SK-N-SH treated with all-trans-retinoic acid at 6 μM for 48 hours (cell line): Measurements from ENCODE around the gene F8A2.
"Not testable (repeated sequence)": the region's sequence is repeated elsewhere in the genome, so short reads cannot be mapped to it uniquely, and the experiment has no call there.

Experiments
- ATAC-seq: fragments of 200-7000 bp; cut with Tn5 transposase; 3 replicates; pipeline ENCODE4 v1.9.1; 2020; ENCODE audit warnings: mild to moderate bottlenecking, moderate library complexity
- BACH2 ChIP-seq: fragments of 250-450 bp; sonication (Bioruptor Pico); IDR thresholded peaks from 2 replicates; pipeline ENCODE4 v1.9.0; 2021; ENCODE audit warnings: mild to moderate bottlenecking, borderline replicate concordance
- GLIS3 ChIP-seq: fragments of 250-450 bp; sonication (Bioruptor Pico); IDR thresholded peaks from 2 replicates; pipeline ENCODE4 v1.5.0; 2020; ENCODE audit warnings: mild to moderate bottlenecking, moderate library complexity
- RARB ChIP-seq: fragments of 250-450 bp; sonication (Bioruptor Pico); IDR thresholded peaks from 2 replicates; pipeline ENCODE4 v1.8.0; 2021; ENCODE audit warnings: mild to moderate bottlenecking, moderate library complexity
- TCF4 ChIP-seq: fragments of 250-450 bp; sonication (Bioruptor Pico); IDR thresholded peaks from 2 replicates; pipeline ENCODE4 v1.8.0; 2021; ENCODE audit warnings: mild to moderate bottlenecking, moderate library complexity, borderline replicate concordance
- ZNF70 ChIP-seq: fragments of 450-650 bp; formaldehyde crosslinking; IDR thresholded peaks from 2 replicates; pipeline ENCODE4 v1.5.0; 2020; ENCODE audit warnings: mild to moderate bottlenecking, moderate library complexity
- ZNF8 ChIP-seq: fragments of 450-650 bp; formaldehyde crosslinking; IDR thresholded peaks from 2 replicates; pipeline ENCODE4 v1.5.0; 2020; ENCODE audit warnings: mild to moderate bottlenecking, moderate library complexity
- TF ChIP-seq, protein P1 (sequence below): fragments of 250-450 bp; sonication (Bioruptor Pico); IDR thresholded peaks from 2 replicates; pipeline ENCODE4 v1.5.1; 2020; ENCODE audit warnings: low read depth, mild to moderate bottlenecking, moderate library complexity
- TF ChIP-seq, protein P2 (sequence below): fragments of 250-450 bp; sonication (Bioruptor Pico); IDR thresholded peaks from 2 replicates; pipeline ENCODE4 v1.5.0; 2020; ENCODE audit warnings: mild to moderate bottlenecking, moderate library complexity
- TF ChIP-seq, protein P3 (sequence below): fragments of 250-450 bp; sonication (Bioruptor Pico); IDR thresholded peaks from 2 replicates; pipeline ENCODE4 v1.8.0; 2021; ENCODE audit warnings: low read depth, mild to moderate bottlenecking, moderate library complexity, borderline replicate concordance
- TF ChIP-seq, protein P4 (sequence below): fragments of 250-450 bp; sonication (Bioruptor Pico); IDR thresholded peaks from 2 replicates; pipeline ENCODE4 v1.8.0; 2020; ENCODE audit warnings: mild to moderate bottlenecking, moderate library complexity, borderline replicate concordance

Gene F8A2

DNA sequence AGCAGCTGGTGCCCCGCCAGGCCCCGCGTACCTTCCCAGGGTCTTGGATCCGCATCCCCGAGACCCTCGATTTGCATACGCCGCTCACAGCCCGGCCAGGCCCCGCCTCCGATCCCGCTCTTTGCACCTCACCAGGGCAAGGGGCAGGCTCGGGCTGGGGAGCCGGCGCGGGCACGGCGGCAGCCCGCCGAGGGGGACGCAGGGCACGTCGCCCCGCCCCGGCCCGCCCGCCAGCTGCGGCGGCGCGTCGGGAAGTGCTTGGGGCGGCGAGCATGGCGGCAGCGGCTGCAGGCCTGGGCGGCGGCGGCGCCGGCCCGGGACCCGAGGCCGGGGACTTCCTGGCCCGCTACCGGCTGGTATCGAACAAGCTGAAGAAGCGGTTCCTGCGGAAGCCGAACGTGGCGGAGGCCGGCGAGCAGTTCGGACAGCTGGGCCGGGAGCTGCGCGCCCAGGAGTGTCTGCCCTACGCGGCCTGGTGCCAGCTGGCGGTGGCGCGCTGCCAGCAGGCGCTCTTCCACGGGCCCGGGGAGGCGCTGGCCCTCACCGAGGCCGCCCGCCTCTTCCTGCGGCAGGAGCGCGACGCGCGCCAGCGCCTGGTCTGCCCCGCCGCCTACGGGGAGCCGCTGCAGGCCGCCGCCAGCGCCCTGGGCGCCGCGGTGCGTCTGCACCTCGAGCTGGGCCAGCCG lies at the start of gene F8A2:
F8A2 (plus strand) TSS at position 253 of the 686 bp plus-strand sequence; CDS start at position 273, 20 bp downstream.
- peak; percentile 89 for ATAC-seq

DNA sequence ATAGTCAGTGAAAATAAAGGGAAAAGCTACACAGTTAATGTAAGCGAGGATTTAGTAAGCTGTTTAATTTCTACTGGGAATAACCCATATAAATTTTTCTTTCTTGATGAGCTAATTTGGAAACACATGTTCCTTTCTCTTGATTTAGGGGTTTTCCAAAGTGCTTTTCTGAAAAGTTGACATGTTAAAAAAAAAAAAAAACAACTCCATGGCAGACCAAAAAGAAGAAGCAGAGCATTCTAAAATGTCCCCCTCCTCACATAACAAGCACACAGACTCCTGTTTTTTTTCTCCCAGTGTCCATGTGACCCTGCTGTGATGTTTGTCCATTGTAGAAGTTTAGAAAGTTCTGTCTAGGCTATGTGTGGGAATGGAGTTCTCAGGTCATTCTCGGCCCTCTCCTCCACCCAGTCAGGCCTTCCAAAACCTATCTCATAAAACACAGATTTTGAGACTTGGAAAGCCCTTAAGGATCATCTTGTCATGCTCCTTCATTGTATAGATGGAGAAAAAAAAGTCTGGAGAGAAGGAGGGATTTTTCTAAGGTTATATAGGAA lies 48.3 kb upstream of the F8A2 start:
- ATAC-seq = no peak
- no peak for TF ChIP-seq ZNF70 (CRISPR knock-in tag)
- no peak for TF ChIP-seq BACH2 (CRISPR knock-in tag)
- TF ChIP-seq, all 23 proteins: peak for 0

DNA sequence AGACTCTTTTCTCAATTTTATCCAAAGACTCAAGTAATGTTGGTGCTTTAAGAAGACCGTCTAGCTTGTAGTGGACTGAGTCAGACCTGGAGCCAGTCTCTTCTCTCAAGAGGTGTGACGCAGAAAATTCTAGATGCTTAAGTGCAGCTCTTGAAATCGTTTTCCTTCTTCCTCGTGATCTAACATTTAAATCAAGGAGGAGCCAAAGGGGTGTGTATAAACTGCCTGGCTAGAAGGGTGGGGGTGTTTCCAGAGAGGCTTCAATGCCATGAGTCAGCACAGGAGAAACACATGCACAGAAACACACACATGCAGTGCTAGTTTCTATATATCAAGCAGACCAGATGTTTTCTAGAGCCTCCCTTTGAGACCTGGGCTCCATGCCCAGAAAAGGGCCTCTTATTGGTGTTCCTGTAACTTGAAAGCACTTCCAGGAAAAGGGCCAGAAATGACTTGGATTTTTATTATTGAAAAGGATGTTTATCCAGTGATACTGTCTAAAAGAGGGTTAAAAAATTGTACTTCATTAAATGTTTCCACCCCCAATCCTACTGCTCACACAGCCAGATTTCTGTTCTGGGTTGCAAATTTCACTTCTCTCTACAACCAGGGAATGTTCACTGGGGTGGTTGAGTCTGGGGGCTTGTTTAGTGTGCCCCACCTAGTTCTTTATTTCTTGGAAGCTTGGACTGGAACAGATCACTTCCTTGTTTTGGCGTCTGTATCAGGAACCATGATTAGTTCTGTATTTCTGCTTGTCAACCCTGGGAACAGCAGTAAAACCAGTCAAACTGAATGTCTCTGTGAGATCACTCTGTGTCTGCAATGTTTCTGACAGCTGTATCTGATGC lies 47.2 kb upstream of the F8A2 start, which contains the start of gene CLIC2:
CLIC2 (minus strand) TSS at position 129 of the 851 bp plus-strand sequence. CDS start 187 bp downstream, outside the sequence.
- TF ChIP-seq, protein P1, sequence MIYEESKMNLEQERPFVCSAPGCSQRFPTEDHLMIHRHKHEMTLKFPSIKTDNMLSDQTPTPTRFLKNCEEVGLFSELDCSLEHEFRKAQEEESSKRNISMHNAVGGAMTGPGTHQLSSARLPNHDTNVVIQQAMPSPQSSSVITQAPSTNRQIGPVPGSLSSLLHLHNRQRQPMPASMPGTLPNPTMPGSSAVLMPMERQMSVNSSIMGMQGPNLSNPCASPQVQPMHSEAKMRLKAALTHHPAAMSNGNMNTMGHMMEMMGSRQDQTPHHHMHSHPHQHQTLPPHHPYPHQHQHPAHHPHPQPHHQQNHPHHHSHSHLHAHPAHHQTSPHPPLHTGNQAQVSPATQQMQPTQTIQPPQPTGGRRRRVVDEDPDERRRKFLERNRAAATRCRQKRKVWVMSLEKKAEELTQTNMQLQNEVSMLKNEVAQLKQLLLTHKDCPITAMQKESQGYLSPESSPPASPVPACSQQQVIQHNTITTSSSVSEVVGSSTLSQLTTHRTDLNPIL (CRISPR knock-in tag) = no peak
- no peak for TF ChIP-seq ZNF8
- TF ChIP-seq BACH2 (CRISPR knock-in tag) = no peak
- TF ChIP-seq, protein P2, sequence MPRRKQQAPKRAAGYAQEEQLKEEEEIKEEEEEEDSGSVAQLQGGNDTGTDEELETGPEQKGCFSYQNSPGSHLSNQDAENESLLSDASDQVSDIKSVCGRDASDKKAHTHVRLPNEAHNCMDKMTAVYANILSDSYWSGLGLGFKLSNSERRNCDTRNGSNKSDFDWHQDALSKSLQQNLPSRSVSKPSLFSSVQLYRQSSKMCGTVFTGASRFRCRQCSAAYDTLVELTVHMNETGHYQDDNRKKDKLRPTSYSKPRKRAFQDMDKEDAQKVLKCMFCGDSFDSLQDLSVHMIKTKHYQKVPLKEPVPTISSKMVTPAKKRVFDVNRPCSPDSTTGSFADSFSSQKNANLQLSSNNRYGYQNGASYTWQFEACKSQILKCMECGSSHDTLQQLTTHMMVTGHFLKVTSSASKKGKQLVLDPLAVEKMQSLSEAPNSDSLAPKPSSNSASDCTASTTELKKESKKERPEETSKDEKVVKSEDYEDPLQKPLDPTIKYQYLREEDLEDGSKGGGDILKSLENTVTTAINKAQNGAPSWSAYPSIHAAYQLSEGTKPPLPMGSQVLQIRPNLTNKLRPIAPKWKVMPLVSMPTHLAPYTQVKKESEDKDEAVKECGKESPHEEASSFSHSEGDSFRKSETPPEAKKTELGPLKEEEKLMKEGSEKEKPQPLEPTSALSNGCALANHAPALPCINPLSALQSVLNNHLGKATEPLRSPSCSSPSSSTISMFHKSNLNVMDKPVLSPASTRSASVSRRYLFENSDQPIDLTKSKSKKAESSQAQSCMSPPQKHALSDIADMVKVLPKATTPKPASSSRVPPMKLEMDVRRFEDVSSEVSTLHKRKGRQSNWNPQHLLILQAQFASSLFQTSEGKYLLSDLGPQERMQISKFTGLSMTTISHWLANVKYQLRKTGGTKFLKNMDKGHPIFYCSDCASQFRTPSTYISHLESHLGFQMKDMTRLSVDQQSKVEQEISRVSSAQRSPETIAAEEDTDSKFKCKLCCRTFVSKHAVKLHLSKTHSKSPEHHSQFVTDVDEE = no peak
- TF ChIP-seq TCF4 (CRISPR knock-in tag) = no peak
- TF ChIP-seq, protein P3, sequence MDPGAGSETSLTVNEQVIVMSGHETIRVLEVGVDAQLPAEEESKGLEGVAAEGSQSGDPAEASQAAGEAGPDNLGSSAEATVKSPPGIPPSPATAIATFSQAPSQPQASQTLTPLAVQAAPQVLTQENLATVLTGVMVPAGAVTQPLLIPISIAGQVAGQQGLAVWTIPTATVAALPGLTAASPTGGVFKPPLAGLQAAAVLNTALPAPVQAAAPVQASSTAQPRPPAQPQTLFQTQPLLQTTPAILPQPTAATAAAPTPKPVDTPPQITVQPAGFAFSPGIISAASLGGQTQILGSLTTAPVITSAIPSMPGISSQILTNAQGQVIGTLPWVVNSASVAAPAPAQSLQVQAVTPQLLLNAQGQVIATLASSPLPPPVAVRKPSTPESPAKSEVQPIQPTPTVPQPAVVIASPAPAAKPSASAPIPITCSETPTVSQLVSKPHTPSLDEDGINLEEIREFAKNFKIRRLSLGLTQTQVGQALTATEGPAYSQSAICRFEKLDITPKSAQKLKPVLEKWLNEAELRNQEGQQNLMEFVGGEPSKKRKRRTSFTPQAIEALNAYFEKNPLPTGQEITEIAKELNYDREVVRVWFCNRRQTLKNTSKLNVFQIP (CRISPR knock-in tag) = no peak
- TF ChIP-seq RARB (CRISPR knock-in tag) = no peak
- TF ChIP-seq, protein P4, sequence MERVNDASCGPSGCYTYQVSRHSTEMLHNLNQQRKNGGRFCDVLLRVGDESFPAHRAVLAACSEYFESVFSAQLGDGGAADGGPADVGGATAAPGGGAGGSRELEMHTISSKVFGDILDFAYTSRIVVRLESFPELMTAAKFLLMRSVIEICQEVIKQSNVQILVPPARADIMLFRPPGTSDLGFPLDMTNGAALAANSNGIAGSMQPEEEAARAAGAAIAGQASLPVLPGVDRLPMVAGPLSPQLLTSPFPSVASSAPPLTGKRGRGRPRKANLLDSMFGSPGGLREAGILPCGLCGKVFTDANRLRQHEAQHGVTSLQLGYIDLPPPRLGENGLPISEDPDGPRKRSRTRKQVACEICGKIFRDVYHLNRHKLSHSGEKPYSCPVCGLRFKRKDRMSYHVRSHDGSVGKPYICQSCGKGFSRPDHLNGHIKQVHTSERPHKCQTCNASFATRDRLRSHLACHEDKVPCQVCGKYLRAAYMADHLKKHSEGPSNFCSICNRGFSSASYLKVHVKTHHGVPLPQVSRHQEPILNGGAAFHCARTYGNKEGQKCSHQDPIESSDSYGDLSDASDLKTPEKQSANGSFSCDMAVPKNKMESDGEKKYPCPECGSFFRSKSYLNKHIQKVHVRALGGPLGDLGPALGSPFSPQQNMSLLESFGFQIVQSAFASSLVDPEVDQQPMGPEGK (CRISPR knock-in tag) = no peak
- TF ChIP-seq GLIS3 (CRISPR knock-in tag) = no peak
- peak; percentile 57 for ATAC-seq

DNA sequence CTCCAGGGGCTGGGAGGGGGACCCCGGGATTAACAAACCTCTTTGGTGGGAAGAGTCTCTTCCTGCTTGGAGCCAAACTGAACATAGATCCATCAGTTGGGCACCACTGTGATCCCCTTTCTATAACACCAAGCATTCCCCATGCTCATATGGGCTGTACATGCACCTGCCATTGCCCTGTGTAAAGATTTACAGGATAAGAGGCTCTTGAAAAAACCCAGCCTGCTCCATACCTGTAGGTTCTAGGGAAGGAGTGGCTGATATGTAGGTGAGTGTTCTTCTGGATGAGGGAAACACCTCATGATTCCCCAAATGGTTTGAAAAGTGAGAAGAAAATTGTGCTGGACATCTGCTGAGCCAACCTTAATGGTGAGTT lies 46.6 kb upstream of the F8A2 start:
- ATAC-seq = not testable (repeated sequence)

DNA sequence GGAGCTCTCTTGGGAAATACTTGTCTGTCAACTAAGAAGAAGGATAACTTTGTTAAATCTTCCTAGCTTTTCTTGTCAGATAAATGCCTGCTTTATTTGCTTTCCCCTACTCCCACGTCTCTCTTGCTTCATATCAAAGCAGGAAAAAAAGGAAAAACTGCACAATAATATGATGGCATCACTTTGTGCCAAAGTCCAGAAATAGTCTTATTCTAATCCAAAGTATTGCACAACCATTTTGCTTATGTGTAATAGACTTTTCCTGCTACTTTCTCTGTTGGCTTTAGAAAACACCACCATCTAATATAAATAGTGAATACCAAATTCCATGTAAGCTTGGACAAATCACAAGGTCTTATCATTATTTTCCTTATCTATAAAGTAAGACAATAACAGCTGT lies 36.2 kb upstream of the F8A2 start:
- ATAC-seq = not testable (repeated sequence)

DNA sequence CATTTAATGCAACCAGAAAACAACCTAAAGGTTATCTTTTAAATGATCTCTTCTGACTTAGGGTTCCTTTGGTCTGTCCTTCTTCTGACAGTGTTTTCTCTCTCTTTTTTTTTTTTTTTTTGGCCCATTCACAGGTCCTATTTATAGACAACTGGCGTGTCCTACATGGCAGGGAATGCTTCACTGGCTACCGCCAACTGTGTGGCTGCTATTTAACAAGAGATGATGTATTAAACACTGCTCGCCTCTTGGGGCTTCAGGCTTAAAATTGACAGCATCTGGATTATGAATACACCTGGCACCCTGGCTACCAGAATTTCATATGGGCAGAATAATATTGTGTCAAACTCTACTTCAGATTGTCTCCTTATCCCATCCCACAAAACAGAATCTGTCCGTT lies 32.4 kb upstream of the F8A2 start:
- ATAC-seq = not testable (repeated sequence)

DNA sequence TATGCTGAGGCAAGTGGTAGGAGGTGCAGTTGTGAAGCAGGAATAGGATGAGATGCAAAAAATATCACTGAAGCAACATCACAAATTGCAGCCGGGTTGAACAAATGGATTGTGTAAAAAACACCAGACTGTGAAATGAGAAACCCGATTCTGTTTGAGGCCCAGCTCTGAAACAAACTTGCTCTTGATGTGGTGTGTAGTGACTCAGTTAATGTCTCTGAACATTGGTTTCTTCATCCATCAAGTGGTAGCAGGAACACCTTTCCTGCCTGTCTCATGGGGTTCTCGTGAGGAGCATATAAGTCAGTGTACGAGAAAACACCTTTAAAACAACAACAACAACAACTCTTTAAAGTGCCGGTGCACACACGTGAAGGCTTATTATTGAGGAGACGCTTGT lies 18.2 kb upstream of the F8A2 start:
- not testable (repeated sequence) for ATAC-seq

DNA sequence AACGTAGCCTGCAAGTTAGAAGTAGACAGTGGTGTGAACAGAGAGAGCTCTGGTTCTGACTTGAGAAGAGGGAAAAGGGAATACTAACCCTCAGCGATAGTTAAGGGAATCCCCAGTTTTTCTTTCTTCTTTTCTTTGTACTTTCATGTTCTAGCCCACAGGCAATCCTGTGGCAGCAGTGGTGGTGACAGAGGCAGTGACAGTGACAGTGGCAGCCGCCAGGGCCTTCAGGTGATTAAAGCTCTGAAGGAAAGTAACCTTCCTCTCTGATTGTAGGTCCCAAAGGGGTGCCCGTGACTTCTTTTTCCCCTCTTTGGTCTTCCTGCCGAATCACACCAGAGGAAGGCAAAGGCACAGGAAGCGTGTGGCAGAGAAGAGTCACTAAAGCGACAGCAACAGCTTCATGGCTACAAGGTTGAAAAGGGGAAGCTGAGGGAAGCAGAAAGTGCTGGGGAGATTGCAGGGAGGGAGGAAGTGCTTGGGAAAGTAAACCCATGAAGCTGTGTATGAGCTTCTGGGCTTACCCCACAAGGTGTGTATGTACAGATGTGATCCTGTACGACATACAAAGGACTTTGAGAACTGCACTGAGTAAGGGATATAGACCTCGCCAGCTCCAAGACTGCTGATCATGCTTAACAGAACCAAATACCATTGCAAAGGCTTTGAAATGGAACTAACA lies 8.0 kb upstream of the F8A2 start:
- not testable (repeated sequence) for ATAC-seq

DNA sequence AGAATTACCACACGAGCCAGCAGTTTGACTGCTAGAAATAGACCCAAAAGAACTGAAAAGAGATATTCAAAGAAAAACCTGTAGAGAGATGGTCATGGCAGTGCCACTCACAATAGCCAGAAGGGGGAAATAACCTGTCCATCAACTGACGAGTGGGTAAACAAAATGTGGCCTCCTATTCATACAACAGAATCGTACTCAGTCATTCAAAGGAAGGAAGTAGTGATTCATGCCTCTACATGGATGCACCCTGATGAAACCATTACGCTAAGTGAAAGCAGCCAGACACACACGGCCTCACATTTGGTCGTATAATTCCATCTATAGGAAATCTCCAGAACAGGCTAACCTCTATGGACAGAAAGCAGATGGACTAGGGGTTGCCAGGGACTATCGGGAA lies 2.1 kb upstream of the F8A2 start:
- ATAC-seq = not testable (repeated sequence)

DNA sequence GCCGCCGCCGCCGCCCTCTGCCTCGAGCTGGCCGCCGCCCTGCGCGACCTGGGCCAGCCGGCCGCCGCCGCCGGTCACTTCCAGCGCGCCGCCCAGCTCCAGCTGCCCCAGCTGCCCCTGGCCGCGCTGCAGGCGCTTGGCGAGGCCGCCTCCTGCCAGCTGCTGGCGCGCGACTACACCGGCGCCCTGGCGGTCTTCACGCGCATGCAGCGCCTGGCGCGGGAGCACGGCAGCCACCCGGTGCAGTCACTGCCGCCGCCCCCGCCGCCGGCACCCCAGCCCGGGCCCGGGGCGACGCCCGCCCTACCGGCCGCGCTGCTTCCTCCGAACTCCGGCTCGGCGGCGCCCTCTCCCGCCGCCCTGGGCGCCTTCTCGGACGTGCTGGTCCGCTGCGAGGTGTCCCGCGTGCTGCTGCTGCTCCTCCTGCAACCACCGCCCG lies 653 bp downstream of the F8A2 start:
- peak; percentile 40 for ATAC-seq
